Skeletal muscle satellite cell (primary cell): Measurements from ENCODE around the gene SLC7A6.
A peak's percentile ranks its signal among the peaks of the same experiment; 100 is the strongest.

Experiments used
- H3K27me3 ChIP-seq: 2 replicates; pipeline ENCODE4 v1.7.0; 2013; ENCODE audit warnings: low read length; ENCODE audit not compliant: control insufficient read depth, insufficient read depth
- H3K36me3 ChIP-seq: 2 replicates; pipeline ENCODE4 v1.7.0; 2013; ENCODE audit warnings: mild to moderate bottlenecking, control low read depth, low read length; ENCODE audit not compliant: insufficient read depth
- H3K4me1 ChIP-seq: 2 replicates; pipeline ENCODE4 v1.7.0; 2013; ENCODE audit warnings: low read length; ENCODE audit not compliant: control insufficient read depth, insufficient read depth
- H3K4me2 ChIP-seq: 2 replicates; pipeline ENCODE4 v1.7.0; 2013; ENCODE audit warnings: mild to moderate bottlenecking, low read length
- H3K4me3 ChIP-seq: 2 replicates; pipeline ENCODE4 v1.7.0; 2013; ENCODE audit warnings: low read length
- H3K9ac ChIP-seq: 2 replicates; pipeline ENCODE4 v1.7.0; 2013; ENCODE audit warnings: mild to moderate bottlenecking, low read depth, low read length, moderate library complexity
- H3K9me3 ChIP-seq: replicated peaks from 2 replicates; pipeline ENCODE4 v1.7.0; 2013; ENCODE audit warnings: mild to moderate bottlenecking, control low read depth, low read length

SLC7A6 gene

DNA sequence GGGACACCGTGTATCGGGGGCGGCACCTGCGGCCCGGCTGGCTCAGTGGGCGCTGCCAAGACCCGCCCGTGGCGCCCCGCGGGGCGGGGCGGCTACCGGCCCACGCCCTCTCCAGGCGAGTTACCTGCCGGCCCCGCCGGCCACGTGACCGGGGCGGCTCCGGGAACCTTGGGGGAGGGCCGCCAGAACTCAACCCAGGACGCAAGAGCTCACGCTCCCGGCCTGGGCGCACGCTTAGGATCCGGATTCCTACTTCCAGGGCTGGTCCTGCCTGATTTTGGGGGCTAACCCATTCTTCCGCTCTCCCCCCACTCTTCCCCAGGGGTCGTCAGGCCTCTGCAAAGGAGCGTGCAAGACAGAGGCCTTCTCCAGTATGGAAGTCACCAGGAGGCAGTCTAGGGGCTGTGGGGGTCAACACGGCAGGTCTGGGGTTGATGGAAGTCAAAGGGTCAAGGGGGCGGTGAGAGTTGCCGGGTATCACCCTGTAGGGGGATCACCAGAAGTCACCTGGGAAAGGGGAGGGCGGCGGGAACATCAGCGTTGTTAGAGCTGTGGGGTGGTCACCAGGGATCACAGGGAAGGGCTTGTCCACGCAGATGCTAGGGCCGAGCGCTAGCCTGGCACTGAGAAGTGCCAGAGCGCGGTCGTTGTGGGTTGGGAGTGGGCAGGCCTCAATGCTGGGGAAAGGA, 28.0 kb upstream of the SLC7A6 start:
- Histone ChIP-seq H3K4me3 (no peak overlapping the region), H3K4me1 (peaks cover 17% of the 10 kb centered on the region), H3K9ac (peak overlapping the region; percentile 81)

DNA sequence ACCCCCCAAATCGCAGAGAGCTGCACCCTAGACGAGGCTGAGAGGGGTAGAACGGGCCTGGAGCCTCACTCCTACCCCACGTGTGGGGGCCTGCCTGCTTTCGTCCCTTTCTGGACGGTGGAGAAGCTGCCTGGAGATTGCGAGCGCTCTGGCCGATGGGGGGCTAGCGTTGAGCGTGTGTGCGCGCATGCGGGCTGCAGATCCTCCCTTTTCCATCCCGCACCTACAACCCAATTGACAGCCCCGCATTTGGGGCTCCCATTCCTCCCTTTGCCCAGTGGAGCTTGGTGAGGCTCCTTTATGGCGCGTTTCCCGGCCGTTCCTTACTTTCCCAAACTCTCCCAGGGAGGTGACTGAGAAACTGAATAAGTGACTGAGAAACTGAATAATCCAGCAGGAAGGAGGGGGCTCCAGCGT, 27.5 kb upstream of the SLC7A6 start:
- Histone ChIP-seq H3K9me3 (no peaks in the 10 kb centered on the region), H3K27me3 (no peaks in the 10 kb centered on the region), H3K36me3 (no peaks in the 10 kb centered on the region), H3K4me1 (peaks cover 17% of the 10 kb centered on the region), H3K4me2 (peak overlapping the region; percentile 91), H3K9ac (peak overlapping the region; percentile 81), H3K4me3 (peak overlapping the region; percentile 75)

More for the DNA sequence above, 28.0 kb upstream of the SLC7A6 start:
- Histone ChIP-seq H3K27me3 (no peaks in the 10 kb centered on the region), H3K4me2 (no peak overlapping the region), H3K9me3 (no peaks in the 10 kb centered on the region), H3K36me3 (no peaks in the 10 kb centered on the region)

DNA sequence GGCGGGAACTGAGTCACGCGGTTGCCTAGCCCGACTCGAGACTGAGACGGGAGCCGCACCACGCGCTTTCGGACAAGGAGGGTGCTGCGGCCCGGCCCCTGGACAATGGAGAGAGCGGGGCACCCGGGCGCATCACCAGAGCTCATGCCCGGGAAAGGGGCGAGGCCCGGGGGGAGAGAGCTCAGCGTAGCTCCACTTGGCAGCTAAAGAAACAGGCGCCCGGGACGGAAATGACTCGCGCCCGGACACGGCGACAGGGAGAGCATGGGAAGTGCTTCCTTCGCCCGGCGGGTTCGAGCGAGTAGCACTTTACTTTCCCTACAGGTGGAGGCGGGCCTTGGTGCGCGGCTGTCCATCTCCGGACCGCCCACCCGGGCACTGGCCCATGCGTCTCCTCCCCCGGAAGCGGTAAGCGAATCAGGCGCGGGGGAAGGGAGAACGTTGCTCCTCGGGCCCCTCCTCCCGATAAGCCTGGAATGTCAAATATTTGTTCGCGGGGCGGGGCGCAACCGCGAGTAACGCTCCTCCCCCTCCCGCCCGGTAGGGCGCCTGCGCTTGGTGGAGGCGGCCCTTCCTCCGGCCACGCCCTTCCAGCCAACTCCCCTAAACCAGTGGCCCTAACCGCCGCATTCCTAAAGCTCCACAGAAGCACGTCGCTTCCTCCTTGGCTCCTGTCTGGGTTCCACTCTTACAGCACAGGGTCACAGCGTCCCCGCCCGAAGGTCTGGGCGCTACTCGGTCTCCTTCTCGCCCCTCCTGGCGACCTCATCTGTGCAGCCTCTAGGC, 26.9 kb upstream of the SLC7A6 start:
- Histone ChIP-seq H3K9me3 (no peaks in the 10 kb centered on the region), H3K4me1 (peaks cover 17% of the 10 kb centered on the region), H3K4me2 (peak overlapping the region; percentile 96), H3K36me3 (no peaks in the 10 kb centered on the region), H3K27me3 (no peaks in the 10 kb centered on the region), H3K9ac (peak overlapping the region; percentile 86), H3K4me3 (peak overlapping the region; percentile 76)

DNA sequence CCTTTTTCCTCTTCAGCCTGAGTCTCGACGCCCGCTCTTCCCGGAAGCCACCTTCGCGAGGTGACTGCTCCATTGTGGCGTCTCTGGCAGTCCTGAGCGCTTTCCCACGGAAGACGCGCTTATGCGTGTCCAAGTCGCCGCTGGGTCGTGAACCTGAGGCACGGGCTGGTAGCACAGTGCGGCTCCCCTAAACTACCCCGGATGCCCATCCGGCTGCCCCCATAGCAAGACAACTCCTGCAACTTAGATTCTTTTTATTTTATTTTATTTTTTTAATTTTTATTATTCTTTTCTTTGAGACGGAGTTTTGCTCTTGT, 26.3 kb upstream of the SLC7A6 start:
- Histone ChIP-seq H3K27me3 (no peaks in the 10 kb centered on the region), H3K4me3 (peak overlapping the region; percentile 76), H3K4me1 (peaks cover 17% of the 10 kb centered on the region), H3K9ac (peak overlapping the region; percentile 86), H3K4me2 (peak overlapping the region; percentile 96), H3K36me3 (no peaks in the 10 kb centered on the region), H3K9me3 (no peaks in the 10 kb centered on the region)

- Histone ChIP-seq H3K9ac (no peak overlapping the region), H3K9me3 (no peaks in the 10 kb centered on the region), H3K4me3 (no peak overlapping the region), H3K36me3 (no peaks in the 10 kb centered on the region), H3K27me3 (no peaks in the 10 kb centered on the region), H3K4me2 (no peak overlapping the region), H3K4me1 (peaks cover 29% of the 10 kb centered on the region)
Measured at GRCh38 chr16:68242085-68242484, 22.2 kb upstream of the SLC7A6 start.

GRCh38 chr16:68242926-68243858, 21.1 kb upstream of the SLC7A6 start:
- H3K9me3 ChIP-seq, result no peaks in the 10 kb centered on the region
- no peaks in the 10 kb centered on the region for H3K27me3 ChIP-seq
- H3K4me1 ChIP-seq, result peaks cover 24% of the 10 kb centered on the region
- no peaks in the 10 kb centered on the region for H3K36me3 ChIP-seq
- H3K4me2 ChIP-seq, result no peak overlapping the region
- H3K9ac ChIP-seq, result no peak overlapping the region
- H3K4me3 ChIP-seq, result no peak overlapping the region

DNA sequence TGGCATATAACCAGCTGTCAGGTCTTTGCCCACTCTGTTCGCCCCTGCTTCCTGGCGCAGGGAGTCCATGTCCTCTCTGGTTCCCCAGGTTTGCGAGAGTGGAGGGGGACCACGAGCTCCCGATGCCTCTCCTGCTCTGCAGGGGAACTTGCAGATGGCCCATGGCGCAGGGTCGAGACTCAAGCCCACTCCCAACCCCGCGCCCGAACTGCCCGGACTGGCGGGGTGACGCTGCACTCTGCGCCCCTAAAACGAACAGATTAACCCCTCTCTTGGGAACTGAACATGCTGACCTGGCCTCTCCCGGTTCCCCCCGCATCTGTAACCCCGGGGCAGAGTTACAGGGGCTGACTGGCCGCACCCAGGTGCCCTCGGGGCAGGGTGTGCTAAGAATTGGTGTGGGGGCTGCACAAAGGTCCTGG, 19.8 kb upstream of the SLC7A6 start:
- no peaks in the 10 kb centered on the region for H3K9me3 ChIP-seq
- H3K9ac ChIP-seq, result peak overlapping the region; percentile 85
- H3K27me3 ChIP-seq, result no peaks in the 10 kb centered on the region
- peaks cover 21% of the 10 kb centered on the region for H3K4me1 ChIP-seq
- H3K36me3 ChIP-seq, result peaks cover 3% of the 10 kb centered on the region
- H3K4me2 ChIP-seq, result peak overlapping the region; percentile 96
- H3K4me3 ChIP-seq, result peak overlapping the region; percentile 100

GRCh38 chr16:68244903-68245853, 19.1 kb upstream of the SLC7A6 start, which contains the start of gene PLA2G15:
PLA2G15 (plus strand) TSS chr16:68245373; CDS start chr16:68245427, 54 bp downstream.
- H3K4me2 ChIP-seq, result peak within 1 kb of the TSS; percentile 96
- H3K4me3 ChIP-seq, result peak within 1 kb of the TSS; percentile 100
- peaks cover 3% of the 10 kb centered on the region for H3K36me3 ChIP-seq
- no peaks in the 10 kb centered on the region for H3K27me3 ChIP-seq
- H3K4me1 ChIP-seq, result peaks cover 21% of the 10 kb centered on the region
- peak within 1 kb of the TSS; percentile 85 for H3K9ac ChIP-seq
- H3K9me3 ChIP-seq, result no peaks in the 10 kb centered on the region

DNA sequence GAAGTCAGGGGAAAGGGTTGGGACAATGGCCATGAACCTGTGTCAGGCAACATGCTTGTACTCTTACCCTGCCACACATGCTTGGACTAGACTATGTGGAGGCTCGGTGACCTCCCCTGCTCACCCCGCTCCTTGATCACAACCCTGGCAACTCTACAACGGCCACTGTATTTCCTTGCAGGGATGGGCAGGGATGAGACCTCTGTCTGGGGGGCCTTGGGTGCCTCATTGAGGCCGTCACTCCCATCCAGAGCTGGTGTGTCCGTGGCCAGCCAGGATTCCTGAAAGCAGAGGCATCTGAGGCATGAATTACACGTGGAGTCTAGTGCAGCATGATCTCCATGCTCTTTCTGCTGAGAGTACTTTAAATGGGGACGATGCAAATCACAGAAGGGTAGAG, 18.2 kb upstream of the SLC7A6 start:
- Histone ChIP-seq H3K4me2 (peak overlapping the region; percentile 91), H3K36me3 (peaks cover 10% of the 10 kb centered on the region), H3K9ac (peak overlapping the region; percentile 76), H3K4me3 (peak overlapping the region; percentile 100), H3K27me3 (no peaks in the 10 kb centered on the region), H3K9me3 (no peaks in the 10 kb centered on the region), H3K4me1 (peaks cover 21% of the 10 kb centered on the region)

GRCh38 chr16:68246666-68247065, 17.7 kb upstream of the SLC7A6 start:
- Histone ChIP-seq H3K4me2 (peak overlapping the region; percentile 91), H3K9me3 (no peaks in the 10 kb centered on the region), H3K27me3 (no peaks in the 10 kb centered on the region), H3K9ac (no peak overlapping the region), H3K36me3 (peaks cover 12% of the 10 kb centered on the region), H3K4me1 (peaks cover 21% of the 10 kb centered on the region), H3K4me3 (no peak overlapping the region)
